ENCODE results near the gene IL18BP.
A peak's percentile ranks its signal among the peaks of the same experiment; 100 is the strongest.

IL18BP gene

DNA sequence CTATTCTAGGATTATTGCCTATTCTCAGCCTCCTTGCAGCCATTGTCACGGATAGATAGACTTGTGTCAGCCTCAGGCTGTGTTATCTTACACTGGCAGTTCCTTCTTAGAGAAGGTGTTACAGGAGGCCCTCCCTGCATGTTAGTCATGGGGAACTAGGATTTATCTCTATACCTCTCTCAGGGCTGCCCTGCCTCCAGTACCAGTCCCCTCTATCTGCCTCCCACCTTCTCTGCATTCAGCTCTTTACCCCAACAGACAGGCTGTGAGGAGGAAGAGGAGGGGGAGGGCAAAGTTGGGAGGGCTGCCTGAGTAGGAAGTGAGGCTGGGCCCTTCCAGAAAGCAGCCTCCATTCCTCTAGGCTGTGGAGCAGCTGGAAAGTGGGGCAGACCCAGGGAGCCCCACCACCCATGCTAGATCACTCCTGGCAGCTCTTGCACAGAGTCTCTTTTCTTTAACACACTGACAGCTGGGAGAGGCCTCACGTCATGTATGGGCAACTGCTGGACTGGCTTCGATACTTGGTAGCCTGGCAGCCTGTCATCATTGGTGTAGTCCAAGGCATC lies 2.9 kb upstream of the IL18BP start:
- Histone ChIP-seq H3K9me3 (ENCODE audit: control insufficient read depth in 5 of 5, low read length in 5 of 5) (no peaks in the 10 kb centered on the region), H3K9ac (ENCODE audit: low read length in 5 of 5) (no peak overlapping the region), H3K36me3 (ENCODE audit: control insufficient read depth in 5 of 5, insufficient read depth in 5 of 5, low read length in 5 of 5) (peaks cover 4 to 27% (median 9%) of the 10 kb centered on the region in 5 donors), H3K4me3 (ENCODE audit: low read depth in 1 of 5, low read length in 5 of 5) (no peak overlapping the region), H3K27me3 (ENCODE audit: control insufficient read depth in 5 of 5, insufficient read depth in 4 of 5, low read length in 5 of 5) (no peaks in the 10 kb centered on the region), H3K4me1 (ENCODE audit: control insufficient read depth in 5 of 5, insufficient read depth in 5 of 5, low read length in 5 of 5) (peaks cover 7 to 29% (median 14%) of the 10 kb centered on the region in 5 donors), H3K27ac (ENCODE audit: low read depth, low read length) (no peak overlapping the region)

DNA sequence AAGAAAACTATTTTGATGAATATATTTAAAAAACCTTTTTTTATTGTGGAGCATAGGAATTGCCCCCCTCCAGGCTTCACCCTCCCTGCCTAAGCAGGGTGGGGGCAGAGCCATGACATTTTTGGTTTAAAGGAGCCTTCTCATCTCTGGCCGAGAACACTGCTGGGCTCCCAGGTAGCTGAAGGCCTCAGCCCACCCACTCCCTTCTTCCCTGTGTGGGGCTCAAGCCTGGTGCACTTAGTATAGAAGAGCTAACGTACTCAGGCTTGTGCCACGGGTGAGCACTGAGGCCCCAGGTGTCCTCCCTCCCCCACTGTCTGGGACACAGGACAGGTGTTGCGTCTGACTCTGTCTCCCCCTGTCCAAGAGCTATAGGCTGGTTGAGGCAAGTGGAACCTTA lies 2.2 kb upstream of the IL18BP start:
- Histone ChIP-seq H3K27me3 (ENCODE audit: control insufficient read depth in 5 of 5, insufficient read depth in 4 of 5, low read length in 5 of 5) (no peaks in the 10 kb centered on the region), H3K9me3 (ENCODE audit: control insufficient read depth in 5 of 5, low read length in 5 of 5) (no peaks in the 10 kb centered on the region), H3K36me3 (ENCODE audit: control insufficient read depth in 5 of 5, insufficient read depth in 5 of 5, low read length in 5 of 5) (peaks cover under 1 to 32% (median 13%) of the 10 kb centered on the region in 5 donors), H3K27ac (ENCODE audit: low read depth, low read length) (no peak overlapping the region), H3K4me1 (ENCODE audit: control insufficient read depth in 5 of 5, insufficient read depth in 5 of 5, low read length in 5 of 5) (peaks cover 7 to 29% (median 14%) of the 10 kb centered on the region in 5 donors), H3K4me3 (ENCODE audit: low read depth in 1 of 5, low read length in 5 of 5) (no peak overlapping the region), H3K9ac (ENCODE audit: low read length in 5 of 5) (no peak overlapping the region)

DNA sequence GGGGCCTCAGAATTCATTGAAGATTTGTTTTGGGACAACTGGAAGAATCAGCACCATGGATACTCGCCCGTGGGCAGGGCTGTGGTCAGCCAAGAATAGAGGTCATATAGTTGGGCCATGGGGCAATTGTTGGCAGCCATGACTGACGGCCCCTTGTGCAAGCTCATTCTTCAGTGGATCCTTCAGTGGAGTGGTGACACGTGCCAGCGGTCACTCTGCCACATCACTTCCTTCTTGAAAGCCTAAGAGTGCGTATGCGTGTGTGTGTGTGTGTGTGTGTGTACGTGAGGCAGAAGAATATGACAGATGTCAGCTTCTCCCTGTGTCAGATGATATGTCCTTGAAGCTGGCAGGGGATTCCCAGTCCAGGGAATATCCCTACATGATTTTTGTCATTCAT lies 1.8 kb upstream of the IL18BP start:
- Histone ChIP-seq H3K9ac (ENCODE audit: low read length in 5 of 5) (no peak overlapping the region), H3K36me3 (ENCODE audit: control insufficient read depth in 5 of 5, insufficient read depth in 5 of 5, low read length in 5 of 5) (peaks cover 0 to 36% (median 17%) of the 10 kb centered on the region in 5 donors)

DNA sequence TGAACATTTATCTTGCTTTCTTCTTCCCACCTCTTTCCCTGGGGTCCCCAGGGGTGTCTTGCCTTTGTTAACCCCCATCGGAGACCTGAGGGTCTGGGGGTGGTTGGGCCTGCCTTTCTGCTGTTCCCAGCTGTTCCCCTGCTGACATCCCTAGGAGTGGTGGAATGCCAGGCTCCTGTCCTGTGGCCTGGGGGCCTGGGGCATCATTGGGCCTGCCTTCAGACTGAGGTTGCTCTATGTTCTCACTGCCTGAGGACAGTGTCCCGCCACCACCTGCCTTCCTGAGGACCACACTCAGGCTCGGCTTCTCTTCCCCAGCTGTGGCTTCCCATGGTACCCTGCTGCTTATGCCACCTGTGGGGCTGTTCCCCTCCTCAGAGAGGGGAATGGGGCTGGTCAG lies 1.1 kb upstream of the IL18BP start:
- Histone ChIP-seq H3K4me1 (ENCODE audit: control insufficient read depth in 5 of 5, insufficient read depth in 5 of 5, low read length in 5 of 5) (peaks cover 7 to 29% (median 14%) of the 10 kb centered on the region in 5 donors), H3K4me3 (ENCODE audit: low read depth in 1 of 5, low read length in 5 of 5) (no peak overlapping the region), H3K9ac (ENCODE audit: low read length in 5 of 5) (no peak overlapping the region), H3K36me3 (ENCODE audit: control insufficient read depth in 5 of 5, insufficient read depth in 5 of 5, low read length in 5 of 5) (peaks cover 0 to 43% (median 24%) of the 10 kb centered on the region in 5 donors), H3K27me3 (ENCODE audit: control insufficient read depth in 5 of 5, insufficient read depth in 4 of 5, low read length in 5 of 5) (no peaks in the 10 kb centered on the region), H3K9me3 (ENCODE audit: control insufficient read depth in 5 of 5, low read length in 5 of 5) (no peaks in the 10 kb centered on the region), H3K27ac (ENCODE audit: low read depth, low read length) (peak overlapping the region; percentile 65)

More for the DNA sequence above, 1.8 kb upstream of the IL18BP start:
- Histone ChIP-seq H3K9me3 (ENCODE audit: control insufficient read depth in 5 of 5, low read length in 5 of 5) (no peaks in the 10 kb centered on the region), H3K4me1 (ENCODE audit: control insufficient read depth in 5 of 5, insufficient read depth in 5 of 5, low read length in 5 of 5) (peaks cover 7 to 29% (median 14%) of the 10 kb centered on the region in 5 donors), H3K27me3 (ENCODE audit: control insufficient read depth in 5 of 5, insufficient read depth in 4 of 5, low read length in 5 of 5) (no peaks in the 10 kb centered on the region), H3K27ac (ENCODE audit: low read depth, low read length) (no peak overlapping the region), H3K4me3 (ENCODE audit: low read depth in 1 of 5, low read length in 5 of 5) (no peak overlapping the region)

DNA sequence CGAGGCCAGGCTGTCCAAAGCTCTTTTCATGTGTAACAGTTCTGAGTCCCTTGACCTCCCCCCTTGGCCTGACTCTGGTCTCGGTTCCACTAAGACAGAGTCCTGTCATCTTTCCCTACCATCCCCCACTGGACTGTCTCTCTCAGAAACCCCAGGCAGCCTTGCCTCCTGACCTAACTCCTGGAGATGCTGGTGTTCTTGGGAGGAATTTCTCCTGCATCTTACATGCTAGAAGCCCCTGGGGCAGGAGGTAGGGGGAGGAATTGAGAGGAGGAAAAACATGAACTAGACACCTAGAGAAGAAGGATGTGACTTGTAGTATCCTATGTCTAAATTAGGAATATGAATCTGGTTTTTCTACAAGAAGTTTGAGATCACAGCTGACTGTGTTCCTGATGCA lies 648 bp upstream of the IL18BP start:
- no peak overlapping the region for H3K4me3 ChIP-seq (ENCODE audit: low read depth in 1 of 5, low read length in 5 of 5)
- H3K36me3 ChIP-seq (ENCODE audit: control insufficient read depth in 5 of 5, insufficient read depth in 5 of 5, low read length in 5 of 5) = peaks cover 0 to 47% (median 29%) of the 10 kb centered on the region in 5 donors
- H3K9me3 ChIP-seq (ENCODE audit: control insufficient read depth in 5 of 5, low read length in 5 of 5) = no peaks in the 10 kb centered on the region
- no peak overlapping the region for H3K9ac ChIP-seq (ENCODE audit: low read length in 5 of 5)
- H3K27ac ChIP-seq (ENCODE audit: low read depth, low read length) = peak overlapping the region; percentile 65
- H3K4me1 ChIP-seq (ENCODE audit: control insufficient read depth in 5 of 5, insufficient read depth in 5 of 5, low read length in 5 of 5) = peaks cover 7 to 29% (median 14%) of the 10 kb centered on the region in 5 donors
- no peaks in the 10 kb centered on the region for H3K27me3 ChIP-seq (ENCODE audit: control insufficient read depth in 5 of 5, insufficient read depth in 4 of 5, low read length in 5 of 5)

DNA sequence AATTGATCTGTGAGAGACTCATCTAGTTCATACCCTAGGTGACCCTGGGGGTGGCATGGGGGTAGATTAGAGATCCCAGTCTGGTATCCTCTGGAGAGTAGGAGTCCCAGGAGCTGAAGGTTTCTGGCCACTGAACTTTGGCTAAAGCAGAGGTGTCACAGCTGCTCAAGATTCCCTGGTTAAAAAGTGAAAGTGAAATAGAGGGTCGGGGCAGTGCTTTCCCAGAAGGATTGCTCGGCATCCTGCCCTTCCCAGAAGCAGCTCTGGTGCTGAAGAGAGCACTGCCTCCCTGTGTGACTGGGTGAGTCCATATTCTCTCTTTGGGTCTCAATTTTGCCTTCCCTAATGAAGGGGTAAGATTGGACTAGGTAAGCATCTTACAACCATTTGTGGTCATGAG lies 653 bp downstream of the IL18BP start:
- peak overlapping the region in 4 of 5 donors; percentile 25 to 84 (median 50) for H3K9ac ChIP-seq (ENCODE audit: low read length in 5 of 5)
- peaks cover 7 to 29% (median 14%) of the 10 kb centered on the region in 5 donors for H3K4me1 ChIP-seq (ENCODE audit: control insufficient read depth in 5 of 5, insufficient read depth in 5 of 5, low read length in 5 of 5)
- peaks cover 0 to 60% (median 42%) of the 10 kb centered on the region in 5 donors for H3K36me3 ChIP-seq (ENCODE audit: control insufficient read depth in 5 of 5, insufficient read depth in 5 of 5, low read length in 5 of 5)
- peak overlapping the region in 4 of 5 donors; percentile 35 to 61 (median 46) for H3K4me3 ChIP-seq (ENCODE audit: low read depth in 1 of 5, low read length in 5 of 5)
- peak overlapping the region; percentile 65 for H3K27ac ChIP-seq (ENCODE audit: low read depth, low read length)
- no peaks in the 10 kb centered on the region for H3K9me3 ChIP-seq (ENCODE audit: control insufficient read depth in 5 of 5, low read length in 5 of 5)
- H3K27me3 ChIP-seq (ENCODE audit: control insufficient read depth in 5 of 5, insufficient read depth in 4 of 5, low read length in 5 of 5) = no peaks in the 10 kb centered on the region

DNA sequence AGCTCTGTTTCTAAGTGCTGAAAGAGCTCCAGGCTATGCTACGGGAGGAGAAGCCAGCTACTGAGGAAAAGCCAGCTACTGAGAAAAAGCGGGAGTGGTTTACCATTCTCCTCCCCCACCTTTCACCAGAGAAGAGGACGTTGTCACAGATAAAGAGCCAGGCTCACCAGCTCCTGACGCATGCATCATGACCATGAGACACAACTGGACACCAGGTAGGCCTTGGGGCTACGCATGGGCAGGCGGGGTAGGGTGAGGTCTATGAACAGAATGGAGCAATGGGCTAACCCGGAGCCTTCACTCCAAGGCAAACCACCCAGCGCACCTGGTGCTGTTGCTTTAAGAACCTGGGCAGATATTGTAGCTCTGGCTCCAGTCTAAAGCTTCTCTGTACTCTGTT lies 1.1 kb downstream of the IL18BP start:
- Histone ChIP-seq H3K9ac (ENCODE audit: low read length in 5 of 5) (peak overlapping the region in 4 of 5 donors; percentile 25 to 84 (median 50)), H3K4me1 (ENCODE audit: control insufficient read depth in 5 of 5, insufficient read depth in 5 of 5, low read length in 5 of 5) (peaks cover 7 to 29% (median 14%) of the 10 kb centered on the region in 5 donors), H3K27me3 (ENCODE audit: control insufficient read depth in 5 of 5, insufficient read depth in 4 of 5, low read length in 5 of 5) (no peaks in the 10 kb centered on the region), H3K36me3 (ENCODE audit: control insufficient read depth in 5 of 5, insufficient read depth in 5 of 5, low read length in 5 of 5) (peaks cover 0 to 64% (median 46%) of the 10 kb centered on the region in 5 donors), H3K4me3 (ENCODE audit: low read depth in 1 of 5, low read length in 5 of 5) (peak overlapping the region in 4 of 5 donors; percentile 35 to 61 (median 46)), H3K27ac (ENCODE audit: low read depth, low read length) (peak overlapping the region; percentile 65), H3K9me3 (ENCODE audit: control insufficient read depth in 5 of 5, low read length in 5 of 5) (no peaks in the 10 kb centered on the region)

DNA sequence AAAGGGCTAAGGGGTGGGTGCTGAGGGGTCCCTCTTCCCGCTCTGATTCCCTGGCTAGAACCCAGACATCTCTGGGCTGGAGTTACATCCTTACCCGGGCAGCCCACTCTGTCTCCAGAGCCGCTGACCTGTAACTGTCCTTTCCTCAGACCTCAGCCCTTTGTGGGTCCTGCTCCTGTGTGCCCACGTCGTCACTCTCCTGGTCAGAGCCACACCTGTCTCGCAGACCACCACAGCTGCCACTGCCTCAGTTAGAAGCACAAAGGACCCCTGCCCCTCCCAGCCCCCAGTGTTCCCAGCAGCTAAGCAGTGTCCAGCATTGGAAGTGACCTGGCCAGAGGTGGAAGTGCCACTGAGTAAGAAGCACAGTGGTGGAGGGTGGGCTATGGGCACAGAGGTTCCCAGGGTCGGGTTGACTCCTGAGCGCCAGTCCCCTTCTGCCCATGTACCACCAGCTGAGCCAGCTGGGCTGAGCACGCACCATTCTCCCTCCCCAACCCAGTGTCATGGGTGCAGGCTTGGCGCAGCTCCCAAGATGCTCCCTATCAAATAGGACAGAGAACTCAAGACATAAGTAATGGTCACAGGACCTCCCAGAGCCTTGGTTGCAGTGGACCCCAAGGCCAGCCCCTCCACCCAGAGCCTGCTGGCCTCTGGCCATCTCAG lies 1.6 kb downstream of the IL18BP start:
- peak overlapping the region; percentile 65 for H3K27ac ChIP-seq (ENCODE audit: low read depth, low read length)
- H3K36me3 ChIP-seq (ENCODE audit: control insufficient read depth in 5 of 5, insufficient read depth in 5 of 5, low read length in 5 of 5) = peaks cover 0 to 64% (median 51%) of the 10 kb centered on the region in 5 donors
- H3K9me3 ChIP-seq (ENCODE audit: control insufficient read depth in 5 of 5, low read length in 5 of 5) = no peaks in the 10 kb centered on the region
- no peak overlapping the region for H3K4me3 ChIP-seq (ENCODE audit: low read depth in 1 of 5, low read length in 5 of 5)
- no peaks in the 10 kb centered on the region for H3K27me3 ChIP-seq (ENCODE audit: control insufficient read depth in 5 of 5, insufficient read depth in 4 of 5, low read length in 5 of 5)
- H3K9ac ChIP-seq (ENCODE audit: low read length in 5 of 5) = peak overlapping the region in 2 of 5 donors; percentile 25 to 68
- H3K4me1 ChIP-seq (ENCODE audit: control insufficient read depth in 5 of 5, insufficient read depth in 5 of 5, low read length in 5 of 5) = peaks cover 7 to 29% (median 14%) of the 10 kb centered on the region in 5 donors

DNA sequence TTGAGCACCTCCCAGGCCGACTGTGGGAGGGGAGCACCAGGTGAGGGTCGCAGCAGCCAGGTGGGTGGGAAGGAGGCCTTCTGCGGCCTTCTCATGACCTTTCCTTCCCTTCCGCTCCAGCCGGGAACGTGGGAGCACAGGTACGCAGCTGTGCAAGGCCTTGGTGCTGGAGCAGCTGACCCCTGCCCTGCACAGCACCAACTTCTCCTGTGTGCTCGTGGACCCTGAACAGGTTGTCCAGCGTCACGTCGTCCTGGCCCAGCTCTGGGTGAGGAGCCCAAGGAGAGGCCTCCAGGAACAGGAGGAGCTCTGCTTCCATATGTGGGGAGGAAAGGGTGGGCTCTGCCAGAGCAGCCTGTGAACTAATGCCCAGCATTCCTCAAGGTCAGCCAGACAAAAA lies 2.6 kb downstream of the IL18BP start:
- no peak overlapping the region for H3K4me3 ChIP-seq (ENCODE audit: low read depth in 1 of 5, low read length in 5 of 5)
- H3K36me3 ChIP-seq (ENCODE audit: control insufficient read depth in 5 of 5, insufficient read depth in 5 of 5, low read length in 5 of 5) = peaks cover 0 to 70% (median 55%) of the 10 kb centered on the region in 5 donors
- no peaks in the 10 kb centered on the region for H3K9me3 ChIP-seq (ENCODE audit: control insufficient read depth in 5 of 5, low read length in 5 of 5)
- peaks cover 7 to 29% (median 14%) of the 10 kb centered on the region in 5 donors for H3K4me1 ChIP-seq (ENCODE audit: control insufficient read depth in 5 of 5, insufficient read depth in 5 of 5, low read length in 5 of 5)
- no peak overlapping the region for H3K9ac ChIP-seq (ENCODE audit: low read length in 5 of 5)
- H3K27me3 ChIP-seq (ENCODE audit: control insufficient read depth in 5 of 5, insufficient read depth in 4 of 5, low read length in 5 of 5) = no peaks in the 10 kb centered on the region
- H3K27ac ChIP-seq (ENCODE audit: low read depth, low read length) = no peak overlapping the region
